Vagina (tissue), 2 donors: Measurements from ENCODE around the gene MYO15B. TPM values are rescaled to one million over a fixed set of nuclear protein-coding genes. Genes with fewer than 3 reads are reported as not detected.

Experiments used
- DNase-seq, 2 donors: peaks; one replicate each; pipeline ENCODE4 v3.0.0-alpha.2; 2017; ENCODE audit errors: extremely low spot score in 2 of 2
- H3K27ac ChIP-seq: fragments of 200-600 bp; sonication (generic); one replicate; pipeline ENCODE4 v1.5.1; 2019
- H3K27me3 ChIP-seq: fragments of 200-600 bp; sonication (generic); one replicate; pipeline ENCODE4 v1.5.1; 2019
- H3K36me3 ChIP-seq, 2 donors: fragments of 200-600 bp; sonication (generic); one replicate each; pipeline ENCODE4 v1.5.1; 2017 to 2019
- H3K4me1 ChIP-seq: fragments of 200-600 bp; sonication (generic); one replicate; pipeline ENCODE4 v1.5.1; 2019
- H3K4me3 ChIP-seq, 2 donors: fragments of 200-600 bp; sonication (generic); 1 replicate in 1 of 2; 2 replicates in 1 of 2; pipeline ENCODE4 v1.5.1; 2016 to 2019
- H3K9me3 ChIP-seq: fragments of 200-600 bp; sonication (generic); one replicate; pipeline ENCODE4 v1.5.1; 2019
- CTCF ChIP-seq, 3 experiments: fragments of 450-650 bp in 2 of 3; fragments of 200-600 bp in 1 of 3; sonication (generic) in 1 of 3; IDR thresholded peaks; one replicate each; pipeline ENCODE4 v1.5.1; 2017 to 2019; ENCODE audit warnings: antibody characterized with exemption in 3 of 3, mild to moderate bottlenecking in 2 of 3, moderate library complexity in 2 of 3
- POLR2A ChIP-seq, 2 donors: fragments of 450-650 bp; IDR thresholded peaks; one replicate each; pipeline ENCODE4 v1.6.1; 2017; ENCODE audit warnings: antibody characterized with exemption in 2 of 2, mild to moderate bottlenecking in 2 of 2, moderate library complexity in 2 of 2
- POLR2AphosphoS5 ChIP-seq, 2 donors: sonication (generic); formaldehyde crosslinking; IDR thresholded peaks; one replicate each; pipeline ENCODE4 v1.9.0; 2017; ENCODE audit warnings: antibody characterized with exemption in 2 of 2, mild to moderate bottlenecking in 2 of 2, low read depth in 1 of 2; ENCODE audit not compliant: insufficient read depth in 1 of 2
- intact Hi-C: fragments of 100-400 bp; cut with DNase I; formaldehyde crosslinking; loops from one replicate; pipeline ENCODE4 v1.15.1; 2023
- total RNA-seq: library from RNA; depleted of rRNA; stranded (reverse); fragments of >200 nt; gene quantifications from one replicate; pipeline ENCODE4 v1.2.3, GENCODE V29; 2016

MYO15B gene
- total RNA-seq, 1 donor from 2014 or later: 160 TPM

- H3K36me3 ChIP-seq: peaks cover 0 to 49% of the 10 kb centered on the region in 2 donors
- no peaks in the 10 kb centered on the region for H3K9me3 ChIP-seq
- H3K27ac ChIP-seq: no peak overlapping the region
- no peaks in the 10 kb centered on the region for H3K27me3 ChIP-seq
- H3K4me3 ChIP-seq: no peak overlapping the region
- DNase-seq: no peak
- TF ChIP-seq CTCF (IDR thresholded peaks at IDR 0.05) (no peak), POLR2AphosphoS5 (IDR thresholded peaks at IDR 0.05; ENCODE audit: insufficient read depth in 1 of 2, low read depth in 1 of 2) (no peak), POLR2A (IDR thresholded peaks at IDR 0.05) (no peak)
- H3K4me1 ChIP-seq: no peaks in the 10 kb centered on the region
- intact Hi-C loops: no loop called here
Observed at GRCh38 chr17:75619506-75620431, 32.2 kb downstream of the MYO15B start.

GRCh38 chr17:75621489-75621888, 33.9 kb downstream of the MYO15B start:
- H3K27me3 ChIP-seq: no peaks in the 10 kb centered on the region
- H3K36me3 ChIP-seq: peaks cover 0 to 62% of the 10 kb centered on the region in 2 donors
- H3K27ac ChIP-seq: no peak overlapping the region
- H3K4me3 ChIP-seq: no peak overlapping the region
- H3K4me1 ChIP-seq: no peaks in the 10 kb centered on the region
- intact Hi-C loops: no loop called here
- TF ChIP-seq POLR2A (IDR thresholded peaks at IDR 0.05) (no peak), POLR2AphosphoS5 (IDR thresholded peaks at IDR 0.05; ENCODE audit: insufficient read depth in 1 of 2, low read depth in 1 of 2) (no peak), CTCF (IDR thresholded peaks at IDR 0.05) (no peak)
- no peak for DNase-seq
- H3K9me3 ChIP-seq: no peaks in the 10 kb centered on the region

GRCh38 chr17:75622076-75622475, 34.5 kb downstream of the MYO15B start:
- no peak for DNase-seq
- no peaks in the 10 kb centered on the region for H3K9me3 ChIP-seq
- no peaks in the 10 kb centered on the region for H3K4me1 ChIP-seq
- H3K4me3 ChIP-seq: no peak overlapping the region
- no peak for TF ChIP-seq CTCF (IDR thresholded peaks at IDR 0.05)
- TF ChIP-seq POLR2A (IDR thresholded peaks at IDR 0.05): no peak
- no peak for TF ChIP-seq POLR2AphosphoS5 (IDR thresholded peaks at IDR 0.05; ENCODE audit: insufficient read depth in 1 of 2, low read depth in 1 of 2)
- peaks cover 0 to 56% of the 10 kb centered on the region in 2 donors for H3K36me3 ChIP-seq
- intact Hi-C loops: no loop called here
- no peaks in the 10 kb centered on the region for H3K27me3 ChIP-seq
- no peak overlapping the region for H3K27ac ChIP-seq

- Histone ChIP-seq H3K9me3 (no peaks in the 10 kb centered on the region), H3K4me1 (no peaks in the 10 kb centered on the region), H3K27ac (no peak overlapping the region), H3K27me3 (no peaks in the 10 kb centered on the region), H3K4me3 (no peak overlapping the region), H3K36me3 (peaks cover 0 to 51% of the 10 kb centered on the region in 2 donors)
- no peak for DNase-seq
- intact Hi-C loops: no loop called here
- no peak for TF ChIP-seq CTCF (IDR thresholded peaks at IDR 0.05)
- TF ChIP-seq POLR2AphosphoS5 (IDR thresholded peaks at IDR 0.05; ENCODE audit: insufficient read depth in 1 of 2, low read depth in 1 of 2): no peak
- no peak for TF ChIP-seq POLR2A (IDR thresholded peaks at IDR 0.05)
Observed at GRCh38 chr17:75622771-75623273, 35.2 kb downstream of the MYO15B start.

- no peak overlapping the region for H3K4me3 ChIP-seq
- no peak overlapping the region for H3K27ac ChIP-seq
- intact Hi-C loops: no loop called here
- no peaks in the 10 kb centered on the region for H3K9me3 ChIP-seq
- no peaks in the 10 kb centered on the region for H3K27me3 ChIP-seq
- TF ChIP-seq CTCF (IDR thresholded peaks at IDR 0.05) (no peak), POLR2AphosphoS5 (IDR thresholded peaks at IDR 0.05; ENCODE audit: insufficient read depth in 1 of 2, low read depth in 1 of 2) (no peak), POLR2A (IDR thresholded peaks at IDR 0.05) (no peak)
- DNase-seq: no peak
- peaks cover 0 to 45% of the 10 kb centered on the region in 2 donors for H3K36me3 ChIP-seq
- H3K4me1 ChIP-seq: no peaks in the 10 kb centered on the region
Observed at GRCh38 chr17:75623386-75623785, 35.8 kb downstream of the MYO15B start.
